H54 (cell line): Measurements from ENCODE around the gene CDH18.

Source experiments
- DNase-seq: peaks from one replicate; pipeline ENCODE4 v3.0.0; 2011; ENCODE audit warnings: low spot score, mixed read lengths; ENCODE audit not compliant: insufficient read length
- FAIRE-seq: peaks from 3 replicates; lab custom pipeline; 2011; peaks lifted over from hg19 to GRCh38; lab: Jason Lieb, UNC
- POLR2A ChIP-seq: IDR thresholded peaks from 2 replicates; pipeline ENCODE4 v1.6.1; 2011; ENCODE audit warnings: low read depth, mild to moderate bottlenecking, low read length

CDH18 gene

DNA sequence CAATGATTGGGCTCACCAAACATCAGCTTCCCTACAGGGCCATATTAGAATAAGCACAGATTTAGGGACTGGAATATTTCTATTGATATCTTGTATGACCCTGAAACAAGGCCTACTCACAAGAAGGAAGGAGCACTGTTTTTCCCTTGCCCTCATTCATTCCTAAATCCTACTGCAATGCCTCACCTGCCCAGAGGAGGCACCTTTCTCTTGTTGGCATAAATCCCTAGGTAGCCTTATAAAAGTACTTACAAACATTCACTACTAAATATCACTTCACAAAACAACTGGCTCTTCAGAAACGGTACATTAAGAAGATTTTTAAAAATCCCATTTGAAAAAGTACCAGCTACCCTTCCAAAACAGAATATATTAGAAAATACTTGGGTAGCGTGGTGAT, 449.4 kb downstream of the CDH18 start:
- no peak for TF ChIP-seq POLR2A
- DNase-seq, result no peak
- no peak for FAIRE-seq

DNA sequence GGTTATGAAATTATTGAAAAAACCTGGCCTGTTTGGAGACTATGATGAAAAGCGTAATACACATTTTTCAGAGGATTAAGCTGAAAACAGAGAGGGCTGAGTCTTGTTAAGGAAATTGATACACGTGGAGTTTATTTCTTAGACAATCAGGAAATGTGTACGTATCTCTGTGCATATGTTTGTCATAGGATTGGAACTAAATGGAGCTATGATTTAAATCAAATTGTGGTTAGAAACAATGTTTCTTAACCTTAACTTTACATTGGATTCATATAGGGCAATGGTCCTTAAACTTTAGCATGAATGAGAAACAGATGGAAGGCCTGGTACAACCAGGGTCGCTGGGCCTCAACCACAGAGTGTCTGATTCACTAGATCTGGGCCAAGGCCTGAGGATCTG, 451.6 kb downstream of the CDH18 start:
- DNase-seq, result no peak
- no peak for TF ChIP-seq POLR2A
- no peak for FAIRE-seq

DNA sequence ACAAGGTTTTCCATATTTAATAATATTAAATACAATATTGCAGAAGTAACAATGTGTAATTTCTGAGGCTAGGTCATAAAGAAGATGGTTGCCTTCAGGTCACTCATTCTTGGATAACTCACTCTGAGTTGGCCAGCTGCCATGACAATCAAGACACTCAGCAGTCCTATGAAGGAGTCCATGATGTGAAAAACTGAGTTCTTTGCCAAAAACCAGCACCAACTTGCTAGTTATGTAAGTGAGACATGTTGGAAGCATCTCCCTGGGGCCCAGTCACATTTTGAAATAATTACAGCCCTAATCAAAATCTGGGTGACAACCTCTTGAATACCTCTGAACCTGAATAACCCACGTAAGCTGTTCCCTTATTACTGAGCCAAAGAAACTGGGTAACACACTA, 453.2 kb downstream of the CDH18 start:
- DNase-seq (no peak), FAIRE-seq (peak; percentile 33)
- no peak for TF ChIP-seq POLR2A

- no peak for DNase-seq
- peak; percentile 52 for FAIRE-seq
- TF ChIP-seq POLR2A, result no peak
These were observed 455.1 kb downstream of the CDH18 start for GRCh38 chr5:19532936-19533335.

DNA sequence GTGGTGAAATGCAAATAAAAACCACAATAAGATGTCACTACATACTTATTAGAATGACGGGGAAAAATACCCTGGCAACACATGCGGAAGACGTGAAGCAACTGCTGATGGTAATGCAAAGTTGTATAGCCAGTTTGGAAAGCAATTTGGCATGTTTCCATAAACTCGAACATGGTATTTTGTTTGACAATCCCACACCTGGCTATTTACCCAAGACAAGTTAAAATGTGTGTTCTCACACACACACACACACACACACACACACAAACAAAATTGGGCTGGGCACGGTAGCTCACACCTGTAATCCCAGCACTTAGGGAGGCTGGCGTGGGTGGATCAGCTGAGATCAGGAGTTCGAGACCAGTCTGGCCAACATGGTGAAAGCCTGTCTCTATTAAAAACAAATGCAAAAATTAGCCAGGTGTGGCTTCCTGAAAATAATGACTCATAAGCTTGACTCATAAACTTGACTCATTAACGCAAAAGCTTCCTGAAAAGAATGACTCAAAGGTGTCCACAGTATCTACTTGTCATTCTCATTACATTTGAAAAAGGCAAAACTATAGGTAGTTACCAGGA, 456.5 kb downstream of the CDH18 start:
- no peak for TF ChIP-seq POLR2A
- DNase-seq (peak; percentile 10), FAIRE-seq (peak; percentile 97)

- no peak for DNase-seq
- FAIRE-seq, result no peak
- no peak for TF ChIP-seq POLR2A
These were observed 468.6 kb downstream of the CDH18 start for GRCh38 chr5:19519448-19519847.

GRCh38 chr5:19498852-19499251, 489.1 kb downstream of the CDH18 start:
- FAIRE-seq, result no peak
- DNase-seq, result no peak
- TF ChIP-seq POLR2A, result no peak

DNA sequence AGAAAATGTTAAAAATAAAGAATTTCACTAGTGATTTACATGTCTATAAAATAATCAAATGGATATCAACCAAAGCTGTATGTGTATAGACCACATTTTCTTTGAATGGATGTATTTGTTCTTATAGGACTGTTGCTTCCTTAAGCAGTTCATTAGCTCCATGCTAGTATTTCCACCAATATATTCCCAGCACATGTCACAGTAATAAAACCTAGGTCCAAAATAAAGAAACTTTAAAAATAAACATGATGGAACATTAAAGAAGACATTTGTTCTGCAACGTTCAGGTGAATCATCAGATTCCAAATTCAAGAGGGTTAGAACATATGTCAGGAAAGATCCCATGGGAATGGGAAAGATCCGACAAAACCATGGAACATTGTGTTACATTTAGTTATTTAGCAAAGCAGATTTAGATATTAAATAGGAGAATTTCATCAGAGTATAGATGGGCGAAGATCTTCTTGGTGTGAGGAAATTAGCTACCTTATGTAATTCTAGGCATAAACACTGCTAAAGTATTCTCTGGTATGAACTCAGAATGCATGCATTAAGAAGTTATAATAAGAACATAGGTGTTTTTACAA, 490.7 kb downstream of the CDH18 start:
- TF ChIP-seq POLR2A, result no peak
- peak; percentile 23 for FAIRE-seq
- no peak for DNase-seq

DNA sequence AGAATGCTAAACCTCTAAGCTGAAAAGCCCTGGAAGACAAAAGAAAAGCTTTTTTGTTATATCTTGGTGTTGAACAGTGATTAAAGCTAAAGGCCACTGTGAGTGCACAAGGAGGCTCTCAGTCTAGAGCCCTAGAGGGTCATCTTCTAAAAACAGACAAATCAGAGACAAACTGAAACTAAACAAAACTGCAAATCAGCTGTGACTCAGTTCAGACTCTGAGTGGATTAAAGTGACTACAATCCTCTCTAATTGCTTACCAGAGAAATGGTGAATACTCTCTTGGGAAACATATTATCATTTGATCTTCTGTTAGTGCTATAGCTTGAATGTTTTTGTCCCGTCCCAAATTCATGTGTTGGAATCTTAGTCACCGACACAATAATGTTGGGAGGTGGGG, 491.9 kb downstream of the CDH18 start:
- TF ChIP-seq POLR2A, result no peak
- peak; percentile 9 for DNase-seq
- peak; percentile 96 for FAIRE-seq

- no peak for TF ChIP-seq POLR2A
- FAIRE-seq (peak; percentile 62), DNase-seq (no peak)
These were observed 495.1 kb downstream of the CDH18 start for GRCh38 chr5:19492861-19493260.

DNA sequence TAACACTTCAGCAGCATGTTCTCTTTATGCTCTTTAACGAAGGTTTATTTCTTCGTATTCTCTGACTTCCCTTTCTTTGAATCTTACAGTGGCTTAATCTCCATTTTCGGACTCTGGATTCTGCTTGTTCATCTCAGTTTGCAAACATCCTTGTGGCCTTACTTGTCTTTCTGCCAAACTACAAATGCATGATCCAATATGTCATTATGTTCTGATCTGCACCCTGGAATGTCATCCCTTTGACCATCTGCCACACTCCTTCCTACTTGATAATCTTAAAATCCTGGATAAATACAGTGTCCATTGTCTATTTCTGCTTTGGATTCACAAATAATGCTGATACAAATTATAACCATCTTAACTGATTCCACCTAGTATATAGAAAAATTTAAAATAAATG, 499.2 kb downstream of the CDH18 start:
- TF ChIP-seq POLR2A, result no peak
- DNase-seq (no peak), FAIRE-seq (peak; percentile 48)

GRCh38 chr5:19487480-19487879, 500.5 kb downstream of the CDH18 start:
- DNase-seq, result no peak
- TF ChIP-seq POLR2A, result no peak
- no peak for FAIRE-seq

DNA sequence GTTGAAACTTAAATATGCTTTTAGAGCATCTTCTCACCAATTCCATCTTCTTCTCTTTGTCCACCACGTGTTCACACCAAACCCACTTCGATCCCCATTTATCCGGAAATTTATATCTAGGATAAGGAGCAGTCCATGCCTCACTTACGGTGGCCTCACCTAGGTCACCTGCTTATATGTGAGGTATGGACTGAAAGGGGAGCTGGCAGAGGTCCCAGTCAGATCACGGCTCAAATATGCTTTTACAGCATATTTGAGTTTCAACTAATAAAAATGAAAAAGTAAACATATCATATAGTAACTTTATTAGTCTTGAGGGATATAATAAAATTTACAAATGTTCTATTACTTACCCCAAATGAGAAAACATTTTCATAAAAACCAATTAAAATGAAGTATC, 508.4 kb downstream of the CDH18 start:
- FAIRE-seq (no peak), DNase-seq (no peak)
- TF ChIP-seq POLR2A, result no peak

DNA sequence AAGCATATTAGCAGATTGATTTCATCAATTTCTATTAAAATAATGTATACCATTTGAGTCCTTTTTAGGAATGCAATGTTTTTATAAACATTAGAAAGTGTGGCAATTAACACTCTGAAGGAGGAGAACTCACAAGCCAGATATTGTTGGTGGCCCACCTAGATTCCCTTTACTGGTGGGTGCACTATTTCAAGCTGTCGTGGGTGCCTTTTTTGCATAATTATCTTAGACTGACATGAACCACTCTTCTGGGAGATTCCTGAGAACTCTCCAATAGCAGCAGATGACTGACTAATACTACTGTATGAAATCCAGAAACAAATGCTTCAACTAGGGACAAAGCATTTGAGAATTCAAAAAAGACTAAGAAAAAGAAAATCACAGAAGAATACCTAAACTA, 526.0 kb downstream of the CDH18 start:
- FAIRE-seq (peak; percentile 55), DNase-seq (no peak)
- TF ChIP-seq POLR2A, result no peak

GRCh38 chr5:19424506-19424905, 563.5 kb downstream of the CDH18 start:
- DNase-seq (no peak), FAIRE-seq (no peak)
- no peak for TF ChIP-seq POLR2A
